Activated naive CD4-positive, alpha-beta T cell treated with anti-CD3 and anti-CD28 coated beads, Interleukin-2, amount 50 U/mL, for 24 hours (primary cell): ENCODE measurements around the gene MEAK7.

Experiments
- H3K27ac Mint-ChIP-seq: one replicate; pipeline ENCODE4 v1.8.0; 2021; ENCODE audit warnings: mild to moderate bottlenecking, mixed read lengths
- H3K27me3 Mint-ChIP-seq: one replicate; pipeline ENCODE4 v1.8.0; 2021; ENCODE audit warnings: mixed read lengths
- H3K36me3 Mint-ChIP-seq: one replicate; pipeline ENCODE4 v1.8.0; 2021; ENCODE audit warnings: mixed read lengths
- H3K4me1 Mint-ChIP-seq: one replicate; pipeline ENCODE4 v1.8.0; 2021; ENCODE audit warnings: mixed read lengths
- H3K4me3 Mint-ChIP-seq: one replicate; pipeline ENCODE4 v1.8.0; 2021; ENCODE audit warnings: mild to moderate bottlenecking, mixed read lengths
- H3K9me3 Mint-ChIP-seq: one replicate; pipeline ENCODE4 v1.8.0; 2021; ENCODE audit warnings: mixed read lengths

The MEAK7 gene

GRCh38 chr16:84508502-84508901 is 4.0 kb upstream of the MEAK7 start:
- Mint-ChIP-seq H3K4me3 (peak overlapping the region; percentile 42), H3K27me3 (no peaks in the 10 kb centered on the region), H3K9me3 (no peaks in the 10 kb centered on the region), H3K36me3 (no peaks in the 10 kb centered on the region), H3K4me1 (peaks cover 70% of the 10 kb centered on the region), H3K27ac (peak overlapping the region; percentile 92)

- peaks cover 62% of the 10 kb centered on the region for H3K4me1 Mint-ChIP-seq
Observed at GRCh38 chr16:84507011-84507982, 2.8 kb upstream of the MEAK7 start.

GRCh38 chr16:84505249-84506187 is 1.1 kb upstream of the MEAK7 start:
- Mint-ChIP-seq H3K9me3 (no peaks in the 10 kb centered on the region), H3K4me3 (peak overlapping the region; percentile 89), H3K4me1 (peaks cover 50% of the 10 kb centered on the region), H3K36me3 (no peaks in the 10 kb centered on the region), H3K27me3 (no peaks in the 10 kb centered on the region), H3K27ac (peak overlapping the region; percentile 81)

More at GRCh38 chr16:84507011-84507982, 2.8 kb upstream of the MEAK7 start:
- no peak overlapping the region for H3K27ac Mint-ChIP-seq
- H3K36me3 Mint-ChIP-seq: no peaks in the 10 kb centered on the region
- H3K27me3 Mint-ChIP-seq: no peaks in the 10 kb centered on the region
- peak overlapping the region; percentile 42 for H3K4me3 Mint-ChIP-seq
- no peaks in the 10 kb centered on the region for H3K9me3 Mint-ChIP-seq

- H3K36me3 Mint-ChIP-seq: no peaks in the 10 kb centered on the region
- H3K27me3 Mint-ChIP-seq: no peaks in the 10 kb centered on the region
- H3K4me1 Mint-ChIP-seq: peaks cover 43% of the 10 kb centered on the region
- no peak overlapping the region for H3K27ac Mint-ChIP-seq
- H3K4me3 Mint-ChIP-seq: peak overlapping the region; percentile 44
- no peaks in the 10 kb centered on the region for H3K9me3 Mint-ChIP-seq
Observed at GRCh38 chr16:84503751-84504395, 586 bp downstream of the MEAK7 start.

GRCh38 chr16:84502581-84502980 is 1.9 kb downstream of the MEAK7 start:
- no peaks in the 10 kb centered on the region for H3K9me3 Mint-ChIP-seq
- H3K27me3 Mint-ChIP-seq: no peaks in the 10 kb centered on the region
- H3K4me3 Mint-ChIP-seq: no peak overlapping the region
- peaks cover under 1% of the 10 kb centered on the region for H3K36me3 Mint-ChIP-seq
- peaks cover 31% of the 10 kb centered on the region for H3K4me1 Mint-ChIP-seq
- no peak overlapping the region for H3K27ac Mint-ChIP-seq

- H3K9me3 Mint-ChIP-seq: no peaks in the 10 kb centered on the region
- peaks cover 26% of the 10 kb centered on the region for H3K4me1 Mint-ChIP-seq
- H3K27ac Mint-ChIP-seq: no peak overlapping the region
- no peak overlapping the region for H3K4me3 Mint-ChIP-seq
- H3K36me3 Mint-ChIP-seq: peaks cover 2% of the 10 kb centered on the region
- H3K27me3 Mint-ChIP-seq: no peaks in the 10 kb centered on the region
Observed at GRCh38 chr16:84502075-84502474, 2.4 kb downstream of the MEAK7 start.

- H3K4me1 Mint-ChIP-seq: peaks cover 21% of the 10 kb centered on the region
- no peaks in the 10 kb centered on the region for H3K9me3 Mint-ChIP-seq
- no peak overlapping the region for H3K4me3 Mint-ChIP-seq
- no peak overlapping the region for H3K27ac Mint-ChIP-seq
- peaks cover 4% of the 10 kb centered on the region for H3K36me3 Mint-ChIP-seq
- H3K27me3 Mint-ChIP-seq: no peaks in the 10 kb centered on the region
Observed at GRCh38 chr16:84501077-84501735, 3.3 kb downstream of the MEAK7 start.

GRCh38 chr16:84500531-84500930 is 3.9 kb downstream of the MEAK7 start:
- no peak overlapping the region for H3K4me3 Mint-ChIP-seq
- no peaks in the 10 kb centered on the region for H3K27me3 Mint-ChIP-seq
- H3K27ac Mint-ChIP-seq: no peak overlapping the region
- peaks cover 15% of the 10 kb centered on the region for H3K4me1 Mint-ChIP-seq
- peaks cover 6% of the 10 kb centered on the region for H3K36me3 Mint-ChIP-seq
- no peaks in the 10 kb centered on the region for H3K9me3 Mint-ChIP-seq

GRCh38 chr16:84499638-84500037 is 4.8 kb downstream of the MEAK7 start:
- Mint-ChIP-seq H3K27ac (no peak overlapping the region), H3K4me3 (no peak overlapping the region), H3K27me3 (no peaks in the 10 kb centered on the region), H3K4me1 (peaks cover 7% of the 10 kb centered on the region), H3K36me3 (peaks cover 12% of the 10 kb centered on the region), H3K9me3 (peaks cover 1% of the 10 kb centered on the region)

GRCh38 chr16:84498859-84499620 is 5.4 kb downstream of the MEAK7 start:
- H3K4me3 Mint-ChIP-seq: no peak overlapping the region
- H3K27ac Mint-ChIP-seq: no peak overlapping the region
- H3K9me3 Mint-ChIP-seq: peaks cover 5% of the 10 kb centered on the region
- H3K36me3 Mint-ChIP-seq: peaks cover 16% of the 10 kb centered on the region
- peaks cover 4% of the 10 kb centered on the region for H3K4me1 Mint-ChIP-seq
- no peaks in the 10 kb centered on the region for H3K27me3 Mint-ChIP-seq

GRCh38 chr16:84498223-84498610 is 6.2 kb downstream of the MEAK7 start:
- no peak overlapping the region for H3K27ac Mint-ChIP-seq
- H3K27me3 Mint-ChIP-seq: no peaks in the 10 kb centered on the region
- H3K36me3 Mint-ChIP-seq: peaks cover 17% of the 10 kb centered on the region
- H3K9me3 Mint-ChIP-seq: peaks cover 5% of the 10 kb centered on the region
- no peaks in the 10 kb centered on the region for H3K4me1 Mint-ChIP-seq
- H3K4me3 Mint-ChIP-seq: no peak overlapping the region

GRCh38 chr16:84497418-84498222 is 6.8 kb downstream of the MEAK7 start:
- H3K36me3 Mint-ChIP-seq: peaks cover 20% of the 10 kb centered on the region
- H3K27ac Mint-ChIP-seq: no peak overlapping the region
- no peak overlapping the region for H3K4me3 Mint-ChIP-seq
- no peaks in the 10 kb centered on the region for H3K4me1 Mint-ChIP-seq
- H3K27me3 Mint-ChIP-seq: no peaks in the 10 kb centered on the region
- H3K9me3 Mint-ChIP-seq: peaks cover 5% of the 10 kb centered on the region

GRCh38 chr16:84496991-84497390 is 7.5 kb downstream of the MEAK7 start:
- Mint-ChIP-seq H3K36me3 (peaks cover 20% of the 10 kb centered on the region), H3K4me1 (no peaks in the 10 kb centered on the region), H3K4me3 (no peak overlapping the region), H3K27ac (no peak overlapping the region), H3K9me3 (peaks cover 5% of the 10 kb centered on the region), H3K27me3 (no peaks in the 10 kb centered on the region)

- Mint-ChIP-seq H3K4me3 (no peak overlapping the region), H3K4me1 (no peaks in the 10 kb centered on the region), H3K36me3 (peaks cover 25% of the 10 kb centered on the region), H3K27ac (no peak overlapping the region), H3K9me3 (peaks cover 5% of the 10 kb centered on the region), H3K27me3 (no peaks in the 10 kb centered on the region)
Observed at GRCh38 chr16:84495506-84495905, 9.0 kb downstream of the MEAK7 start.
